Small intestine (tissue), 7 donors: ENCODE data around the gene CCL1. TPM values are rescaled to one million over a fixed set of nuclear protein-coding genes. Genes with fewer than 3 reads are reported as not detected.

Source experiments
- DNase-seq, 2 donors: peaks; one replicate each; pipeline versions ENCODE4 v3.0.0 to v3.0.0-alpha.2; 2013
- FAIRE-seq: peaks from 2 replicates; lab custom pipeline; 2012; peaks lifted over from hg19 to GRCh38; lab: Jason Lieb, UNC
- H3K27ac ChIP-seq, 3 donors: one replicate each; pipeline ENCODE4 v1.5.1; 2013; ENCODE audit warnings: low read length in 2 of 3, mild to moderate bottlenecking in 2 of 3, control low read depth in 1 of 3, inconsistent platforms in 1 of 3, low read depth in 1 of 3, moderate library complexity in 1 of 3
- H3K27me3 ChIP-seq, 3 donors: one replicate each; pipeline ENCODE4 v1.6.1; 2013; ENCODE audit warnings: low read length in 3 of 3, inconsistent platforms in 1 of 3; ENCODE audit not compliant: control insufficient read depth in 3 of 3, insufficient read depth in 3 of 3
- H3K36me3 ChIP-seq, 3 donors: one replicate each; pipeline ENCODE4 v1.6.1; 2013; ENCODE audit warnings: low read length in 3 of 3, inconsistent platforms in 1 of 3, low read depth in 1 of 3, mild to moderate bottlenecking in 1 of 3, moderate library complexity in 1 of 3; ENCODE audit not compliant: control insufficient read depth in 3 of 3, insufficient read depth in 2 of 3
- H3K4me1 ChIP-seq, 3 donors: one replicate each; pipeline ENCODE4 v1.6.1; 2013; ENCODE audit warnings: low read length in 2 of 3, inconsistent platforms in 1 of 3, low read depth in 1 of 3, mild to moderate bottlenecking in 1 of 3, moderate library complexity in 1 of 3; ENCODE audit not compliant: control insufficient read depth in 3 of 3, insufficient read depth in 2 of 3
- H3K4me3 ChIP-seq, 3 donors: one replicate each; pipeline ENCODE4 v1.5.1; 2013; ENCODE audit warnings: low read length in 3 of 3, control low read depth in 1 of 3, inconsistent platforms in 1 of 3, low read depth in 1 of 3, mild to moderate bottlenecking in 1 of 3, moderate library complexity in 1 of 3
- H3K9me3 ChIP-seq, 2 donors: one replicate each; pipeline ENCODE4 v1.6.1; 2013; ENCODE audit warnings: low read depth in 1 of 2, low read length in 1 of 2; ENCODE audit not compliant: control insufficient read depth in 2 of 2, insufficient read depth in 1 of 2
- WGBS, 3 donors: extraction: QIAGEN DNeasy Blood & Tissue Kit; methylation state at CpG; one replicate each; pipeline ENCODE4 v1.1.7; 2013; 5-methylcytosine and 5-hydroxymethylcytosine counted together
- polyA plus RNA-seq, 4 donors: library from polyadenylated mRNA; stranded (reverse) in 3 of 4; unstranded in 1 of 4; fragments of 200-250 nt in 3 of 4; fragments of 120-200 nt in 1 of 4; gene quantifications; one replicate each; pipeline versions ENCODE4 v1.2.1 to v1.2.3, GENCODE V29; 2013
- donor health status: healthy with polysubstance abuse.
- donor health status: control.
- donor health status: control.
- donor health status: Bipolar disorder and iron deficiency.
- donor health status: healthy.

CCL1 gene
- polyA plus RNA-seq, 4 donors = not detected

DNA sequence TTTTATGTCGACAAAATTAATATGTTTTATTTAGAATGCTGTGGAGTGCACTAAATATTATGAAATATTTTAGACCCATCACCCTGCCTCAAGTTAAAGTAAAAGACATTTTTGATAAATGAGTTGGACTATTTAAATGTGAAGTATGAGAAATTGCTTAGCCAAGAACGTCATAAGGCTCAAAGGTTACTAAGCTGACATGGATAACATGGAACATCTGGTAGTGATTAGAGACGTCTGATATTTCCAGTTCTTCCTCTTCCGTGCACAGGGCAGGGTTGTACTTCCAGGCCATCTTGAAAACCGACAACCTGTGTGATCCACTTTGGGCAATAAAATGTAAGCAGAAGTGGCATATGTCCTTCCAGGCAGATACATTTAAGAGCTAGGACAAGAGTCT, 51.0 kb downstream of the CCL1 start:
- peak overlapping the region in 1 of 3 donors; percentile 46 for H3K27ac ChIP-seq
- DNase-seq = peak in 1 of 2 donors; percentile 7

DNA sequence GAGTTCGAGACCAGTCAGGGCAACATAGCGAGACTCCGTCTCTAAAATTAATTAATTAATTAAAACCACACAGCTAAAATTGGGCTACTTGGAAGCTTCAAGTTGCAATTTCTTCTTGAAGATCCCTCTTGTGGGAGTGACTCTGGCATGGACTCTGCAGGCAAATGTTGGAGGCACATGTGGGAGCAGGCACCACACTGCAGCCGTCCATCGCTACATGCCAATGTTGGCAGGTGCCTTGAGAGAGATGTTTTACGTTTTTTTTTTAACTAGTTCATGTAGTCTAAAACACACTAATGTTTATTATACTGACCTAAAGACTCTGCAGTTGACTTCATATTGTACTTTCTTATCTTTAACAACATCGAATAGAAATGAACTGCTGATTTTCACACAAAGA, 51.7 kb downstream of the CCL1 start:
- 78 to 82% (median 82%) methylated on average over 7 of the region's 7 CpGs for WGBS, 3 donors
- no peaks in the 10 kb centered on the region for H3K9me3 ChIP-seq
- H3K27ac ChIP-seq = no peak overlapping the region
- peaks cover 0 to 3% (median 0%) of the 10 kb centered on the region in 3 donors for H3K27me3 ChIP-seq
- no peak overlapping the region for H3K4me3 ChIP-seq
- no peaks in the 10 kb centered on the region for H3K4me1 ChIP-seq
- no peaks in the 10 kb centered on the region for H3K36me3 ChIP-seq
- FAIRE-seq = no peak
- DNase-seq = no peak

More for the DNA sequence above, 51.0 kb downstream of the CCL1 start:
- no peaks in the 10 kb centered on the region for H3K4me1 ChIP-seq
- peaks cover 0 to 3% (median 0%) of the 10 kb centered on the region in 3 donors for H3K27me3 ChIP-seq
- 28 to 40% (median 29%) methylated on average over 5 of the region's 5 CpGs for WGBS, 3 donors
- H3K4me3 ChIP-seq = no peak overlapping the region
- no peak for FAIRE-seq
- H3K36me3 ChIP-seq = no peaks in the 10 kb centered on the region
- H3K9me3 ChIP-seq = no peaks in the 10 kb centered on the region

Other genes with a start within 250 kb of the CCL1 start
- 10 to 100 TPM in 3 of 4 donors, 1 to 10 TPM in 1; 6.0 to 29.2 (median 21.4) TPM for gene CCL2, start 107.9 kb downstream of the CCL1 start, polyA plus RNA-seq
- under 1 TPM in 1 of 4 donors, not detected in 3; 0.15 TPM for gene CCL7, start 93.0 kb downstream of the CCL1 start, polyA plus RNA-seq
- 10 to 100 TPM in 1 of 4 donors, under 1 TPM in 2, not detected in 1; 0.43 to 12.4 (median 0.45) TPM for gene CCL11, start 77.5 kb downstream of the CCL1 start, polyA plus RNA-seq
- gene CCL8, start 43.8 kb downstream of the CCL1 start, polyA plus RNA-seq = 10 to 100 TPM in 1 of 4 donors, under 1 TPM in 3; 0.30 to 10.5 (median 0.56) TPM
- gene CCL13, start 6.8 kb downstream of the CCL1 start, polyA plus RNA-seq = 1 to 10 TPM in 2 of 4 donors, under 1 TPM in 1, not detected in 1; 0.07 to 7.6 (median 1.6) TPM
- gene TMEM132E, start 216.3 kb upstream of the CCL1 start, polyA plus RNA-seq = 1 to 10 TPM in 2 of 4 donors, under 1 TPM in 2; 0.07 to 9.2 (median 3.9) TPM